Sigmoid colon (tissue), 3 donors: ENCODE data around the gene HS6ST2.

Source experiments
- CTCF ChIP-seq, 4 experiments: fragments of 450-650 bp in 3 of 4; fragments of 200-600 bp in 1 of 4; IDR thresholded peaks; one replicate each; pipeline ENCODE4 v1.5.1; 2016 to 2019; ENCODE audit warnings: antibody characterized with exemption in 4 of 4, mild to moderate bottlenecking in 3 of 4, moderate library complexity in 2 of 4
- POLR2A ChIP-seq, 2 donors: fragments of 450-650 bp; IDR thresholded peaks; one replicate each; pipeline ENCODE4 v1.6.1; 2016; ENCODE audit warnings: antibody characterized with exemption in 2 of 2, mild to moderate bottlenecking in 2 of 2, moderate library complexity in 2 of 2

GRCh38 chrX:132843363-132843762, 115.1 kb downstream of the HS6ST2 start:
- TF ChIP-seq POLR2A (IDR thresholded peaks at IDR 0.05), result no peak
- TF ChIP-seq CTCF (IDR thresholded peaks at IDR 0.05), result no peak
